Cerebellar nuclear complex (tissue), 1 donor: ENCODE results near the gene RASA3.
A peak's percentile ranks its signal among the peaks of the same experiment; 100 is the strongest.
"Not testable (repeated sequence)": the region's sequence is repeated elsewhere in the genome, so short reads cannot be mapped to it uniquely, and the experiment has no call there.

Source experiments
- DNase-seq, 2 experiments: peaks; one replicate each; lab custom pipeline; 2025; lab: John Stamatoyannopoulos, UW

RASA3 gene

DNA sequence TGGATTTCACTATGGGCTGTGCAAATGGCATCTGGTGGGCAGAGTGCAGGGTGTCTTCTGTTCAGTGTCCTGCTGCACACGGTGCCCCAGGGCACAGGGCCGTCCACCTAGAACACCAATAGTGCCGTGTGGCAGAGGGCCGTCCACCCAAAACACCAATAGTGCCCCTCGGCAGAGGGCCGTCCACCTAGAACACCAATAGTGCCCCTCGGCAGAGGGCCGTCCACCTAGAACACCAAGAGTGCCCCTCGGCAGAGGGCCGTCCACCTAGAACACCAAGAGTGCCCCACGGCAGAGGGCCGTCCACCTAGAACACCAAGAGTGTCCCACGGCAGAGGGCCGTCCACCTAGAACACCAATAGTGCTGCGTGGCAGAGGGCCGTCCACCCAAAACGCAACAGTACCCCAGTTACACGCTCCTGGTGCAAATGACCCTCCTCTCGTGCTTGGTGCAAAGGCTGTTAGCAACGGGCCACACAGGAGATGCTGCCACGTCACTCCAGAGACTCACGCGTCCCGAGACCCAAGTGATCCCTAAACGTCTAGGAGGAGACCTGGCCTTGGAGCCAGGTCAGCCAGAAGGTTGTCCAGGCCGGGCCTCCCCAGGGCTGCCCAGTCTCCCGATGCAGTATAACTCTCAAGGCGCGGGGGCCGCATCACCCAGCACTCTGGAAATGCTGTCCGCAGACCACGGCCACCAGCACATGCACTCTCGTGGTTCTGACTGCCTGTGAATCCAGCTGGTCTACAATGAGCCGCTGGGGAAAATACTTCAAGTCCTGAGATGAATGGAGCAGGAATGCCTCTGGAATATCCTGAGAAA lies 51.5 kb downstream of the RASA3 start:
- no peak for DNase-seq

DNA sequence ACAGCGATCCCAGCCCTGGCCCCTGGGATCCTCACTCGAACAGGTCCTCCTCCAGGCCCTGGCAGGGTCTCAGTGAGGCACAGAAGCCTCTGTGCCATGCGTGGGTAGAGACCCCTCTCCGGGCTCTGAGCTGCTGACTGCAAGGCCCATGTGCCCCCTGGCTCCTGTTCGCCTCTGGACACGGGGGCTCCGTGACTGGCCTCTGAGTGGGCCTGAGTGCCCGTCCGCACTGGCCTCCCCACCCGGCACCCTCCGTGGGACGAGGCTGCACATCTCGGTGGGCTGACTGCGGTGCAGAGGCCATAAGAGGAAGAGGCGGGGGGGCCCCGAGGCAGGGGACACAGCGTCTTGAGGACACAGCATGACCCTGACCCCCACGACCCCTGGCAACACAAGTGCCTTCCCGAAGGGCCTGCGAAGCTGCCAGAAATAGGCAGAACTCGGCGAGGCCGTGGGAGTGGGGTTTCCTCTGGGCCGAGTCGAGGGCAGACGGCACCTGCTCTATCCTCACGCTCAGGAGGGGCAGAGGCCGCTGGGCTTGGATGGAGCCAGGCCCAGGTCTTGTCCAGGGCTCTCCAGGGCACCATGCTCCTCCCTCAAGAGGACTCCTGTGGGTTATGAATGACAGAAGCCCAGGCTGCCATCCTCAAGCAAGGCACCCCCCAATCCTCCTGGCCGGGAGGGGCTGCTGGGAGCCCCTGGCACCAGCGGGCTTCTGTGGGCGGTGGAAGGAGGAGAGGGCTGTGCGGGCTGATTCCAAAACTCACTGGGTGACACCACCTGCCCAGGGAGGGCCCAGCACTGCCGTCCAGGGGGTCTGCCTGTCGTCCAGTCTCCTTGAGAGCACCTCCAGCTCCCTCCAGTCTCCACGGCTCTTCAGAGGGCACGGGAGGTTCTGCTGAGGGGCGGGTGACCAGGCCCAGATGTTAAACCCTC lies 52.6 kb downstream of the RASA3 start:
- no peak for DNase-seq

DNA sequence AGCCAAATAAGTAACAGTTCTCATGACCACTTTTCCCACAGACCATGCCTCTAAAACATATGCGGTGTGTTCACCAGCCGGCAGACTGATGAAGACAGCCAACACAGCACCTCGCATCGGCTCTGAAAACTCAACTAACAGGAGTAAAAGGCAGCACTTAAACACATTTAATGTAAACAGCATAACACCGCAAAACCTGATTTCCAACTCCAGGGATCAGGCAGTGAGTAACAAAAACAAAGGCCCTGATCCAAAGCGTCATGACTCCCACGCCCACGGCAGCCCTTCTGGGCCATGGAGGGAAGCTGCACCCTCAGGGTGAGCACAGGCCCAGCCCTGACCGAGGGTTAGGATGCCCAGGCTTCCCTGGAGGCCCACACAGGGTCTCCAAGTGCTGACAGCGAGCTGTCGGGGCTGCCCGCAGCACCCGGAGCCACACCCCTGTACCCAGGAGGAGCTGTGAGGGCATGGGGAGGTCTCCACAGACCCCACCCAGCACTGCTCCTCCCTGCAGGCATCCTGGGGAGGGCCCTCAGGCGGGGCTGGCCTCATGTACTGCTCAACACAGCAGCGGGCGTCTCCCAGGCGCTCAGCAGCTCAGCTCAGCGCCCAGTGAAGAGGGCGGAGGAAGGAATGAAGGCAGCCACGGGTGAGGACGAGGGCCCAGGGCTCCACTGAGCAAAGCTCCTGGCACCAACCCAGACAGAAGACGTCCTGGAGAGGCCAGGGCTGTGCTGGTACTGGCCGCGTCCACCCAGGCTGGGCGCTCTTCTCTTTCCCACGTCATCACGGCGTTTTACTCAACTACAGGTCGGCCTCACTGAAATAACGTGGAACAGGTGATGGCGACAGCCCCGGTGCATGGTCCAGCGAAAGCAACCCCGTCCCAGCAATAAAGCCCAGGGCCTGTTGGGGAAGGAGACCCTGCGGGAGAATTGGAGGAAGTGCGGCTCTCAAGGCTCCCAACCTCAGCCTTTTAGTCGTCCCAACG lies 53.7 kb downstream of the RASA3 start:
- DNase-seq = no peak

DNA sequence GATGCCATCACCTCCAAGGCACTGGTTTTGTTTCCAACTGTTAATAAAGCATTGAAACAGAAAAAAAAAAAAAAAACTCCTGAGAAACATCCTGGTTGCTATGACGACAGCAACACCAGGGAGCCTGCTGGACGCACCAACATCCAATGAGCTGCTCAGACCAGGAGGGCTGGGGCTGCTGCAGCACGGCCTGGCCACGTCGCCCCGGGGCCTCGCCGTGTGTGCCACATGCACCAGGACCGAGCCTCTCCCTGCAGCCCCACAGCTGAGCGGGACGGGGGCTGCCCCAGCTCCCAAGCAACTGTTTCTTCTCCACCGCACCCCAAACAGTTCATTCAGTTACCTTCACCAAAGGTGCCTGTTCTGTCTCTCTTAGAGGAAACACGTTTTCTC lies 54.5 kb downstream of the RASA3 start:
- peak in 1 of 2 experiments; percentile 17 for DNase-seq

DNA sequence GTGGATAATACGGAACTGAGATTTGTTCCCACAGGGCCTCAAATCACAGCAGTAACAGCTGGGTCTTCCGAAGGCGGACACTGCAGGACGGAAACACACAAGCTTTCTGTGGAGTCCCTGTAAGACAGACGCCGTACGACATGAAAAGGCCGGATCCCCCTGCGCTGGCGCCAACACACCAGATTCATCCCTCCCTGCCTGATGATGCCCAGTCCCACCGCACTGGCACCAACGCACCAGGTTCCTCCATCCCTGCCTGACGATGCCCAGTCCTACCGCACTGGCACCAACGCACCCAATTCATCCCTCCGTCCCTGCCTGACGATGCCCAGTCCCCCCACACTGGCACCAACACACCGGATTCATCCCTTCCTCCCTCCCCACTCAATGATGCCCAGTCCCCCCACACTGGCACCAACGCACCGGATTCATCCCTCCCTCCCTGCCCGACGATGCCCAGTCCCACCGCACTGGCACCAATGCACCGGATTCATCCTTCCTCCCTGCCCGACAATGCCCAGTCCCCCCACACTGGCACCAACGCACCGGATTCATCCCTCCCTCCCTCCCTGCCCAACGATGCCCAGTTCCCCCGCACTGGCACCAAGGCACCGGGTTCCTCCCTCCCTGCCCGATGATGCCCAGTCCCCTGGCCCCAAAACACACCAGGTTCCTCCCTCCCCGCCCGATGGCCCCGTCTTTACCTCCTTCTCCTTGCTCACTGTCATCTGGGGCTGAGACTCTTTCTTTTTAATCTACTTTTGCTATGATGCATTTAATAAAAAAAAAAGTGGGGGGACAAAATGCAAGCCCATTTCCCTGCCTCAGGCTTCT lies 55.1 kb downstream of the RASA3 start:
- DNase-seq = no peak

DNA sequence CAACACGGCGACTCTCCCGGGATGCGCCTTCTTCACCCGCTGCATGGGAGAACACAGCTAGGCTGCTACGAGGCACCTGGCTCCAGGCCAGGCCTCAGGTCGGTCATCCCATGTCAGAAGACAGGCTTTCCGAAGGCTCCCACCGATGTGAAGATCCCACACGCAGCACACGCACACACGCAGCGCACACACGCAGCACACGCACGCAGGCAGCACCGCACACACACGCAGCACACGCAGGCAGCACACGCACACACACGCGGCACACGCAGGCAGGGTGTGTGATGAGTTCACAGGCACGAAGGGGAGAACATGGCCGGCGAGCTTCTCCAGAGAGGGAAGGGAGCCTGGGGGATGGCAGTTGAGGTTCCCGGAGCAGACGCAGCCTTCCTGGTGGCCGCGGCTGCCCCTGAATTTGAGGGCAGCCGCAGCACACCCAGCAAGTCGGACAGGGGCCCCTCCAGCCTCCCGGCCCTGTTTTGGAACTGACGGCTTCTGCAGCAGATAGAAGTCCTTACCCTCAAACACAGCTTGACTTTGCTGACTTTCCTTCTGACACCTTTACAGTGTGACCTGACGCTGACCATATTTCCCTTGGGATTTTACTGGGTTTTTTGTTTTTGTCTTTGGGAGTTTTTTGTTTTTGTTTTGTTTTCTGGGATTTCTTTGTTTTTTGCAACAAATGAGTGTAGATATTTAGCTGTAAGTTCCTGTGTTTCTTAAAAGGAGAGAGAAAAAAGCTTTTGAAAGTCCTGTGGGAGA lies 55.9 kb downstream of the RASA3 start:
- DNase-seq = no peak

DNA sequence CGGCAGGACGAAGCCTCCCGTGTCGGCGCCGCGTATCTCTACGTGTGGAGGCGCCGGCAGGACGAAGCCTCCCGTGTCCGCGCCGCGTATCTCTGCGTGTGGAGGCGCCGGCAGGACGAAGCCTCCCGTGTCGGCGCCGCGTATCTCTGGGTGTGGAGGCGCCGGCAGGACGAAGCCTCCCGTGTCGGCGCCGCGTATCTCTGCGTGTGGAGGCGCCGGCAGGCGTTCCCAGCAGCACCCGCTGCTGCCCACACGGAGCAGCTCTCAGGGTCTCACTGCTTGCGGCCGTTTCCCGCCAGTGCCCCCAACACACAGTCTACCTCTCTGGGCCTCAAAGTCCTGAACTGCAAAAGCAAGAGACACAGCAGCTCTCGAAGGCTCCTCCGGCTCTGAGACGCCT lies 56.6 kb downstream of the RASA3 start:
- DNase-seq = not testable (repeated sequence)

DNA sequence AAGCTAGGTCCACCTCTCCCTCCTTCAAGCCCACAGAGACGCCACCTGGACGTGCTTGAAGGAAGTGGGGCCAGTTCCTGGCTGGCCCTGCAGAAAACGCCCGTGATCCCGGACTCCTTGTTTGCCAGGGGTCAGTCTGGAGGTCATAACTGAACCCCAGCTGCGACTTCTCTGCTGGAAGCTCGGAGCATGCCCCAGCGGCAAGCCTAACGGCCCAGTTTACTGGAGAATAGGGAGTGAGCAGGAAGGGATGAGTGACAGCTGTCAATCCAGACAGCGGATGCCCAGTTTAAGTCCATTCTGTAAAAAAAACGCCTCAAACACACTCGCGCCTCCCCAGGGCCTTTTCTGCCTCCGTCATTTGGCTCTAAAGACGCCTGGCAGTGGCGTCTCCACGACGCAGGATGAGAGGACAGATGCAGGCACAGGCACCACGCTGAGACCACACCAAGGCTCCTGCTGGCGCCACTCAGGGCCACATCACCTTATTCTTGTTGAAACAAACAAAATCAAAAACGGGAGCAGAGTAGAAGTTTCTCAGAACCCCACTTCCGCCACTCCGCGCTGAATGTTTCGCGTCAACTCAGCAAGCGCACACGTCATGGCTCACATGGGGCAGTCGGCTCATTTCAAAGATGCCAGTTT lies 57.6 kb downstream of the RASA3 start:
- no peak for DNase-seq

DNA sequence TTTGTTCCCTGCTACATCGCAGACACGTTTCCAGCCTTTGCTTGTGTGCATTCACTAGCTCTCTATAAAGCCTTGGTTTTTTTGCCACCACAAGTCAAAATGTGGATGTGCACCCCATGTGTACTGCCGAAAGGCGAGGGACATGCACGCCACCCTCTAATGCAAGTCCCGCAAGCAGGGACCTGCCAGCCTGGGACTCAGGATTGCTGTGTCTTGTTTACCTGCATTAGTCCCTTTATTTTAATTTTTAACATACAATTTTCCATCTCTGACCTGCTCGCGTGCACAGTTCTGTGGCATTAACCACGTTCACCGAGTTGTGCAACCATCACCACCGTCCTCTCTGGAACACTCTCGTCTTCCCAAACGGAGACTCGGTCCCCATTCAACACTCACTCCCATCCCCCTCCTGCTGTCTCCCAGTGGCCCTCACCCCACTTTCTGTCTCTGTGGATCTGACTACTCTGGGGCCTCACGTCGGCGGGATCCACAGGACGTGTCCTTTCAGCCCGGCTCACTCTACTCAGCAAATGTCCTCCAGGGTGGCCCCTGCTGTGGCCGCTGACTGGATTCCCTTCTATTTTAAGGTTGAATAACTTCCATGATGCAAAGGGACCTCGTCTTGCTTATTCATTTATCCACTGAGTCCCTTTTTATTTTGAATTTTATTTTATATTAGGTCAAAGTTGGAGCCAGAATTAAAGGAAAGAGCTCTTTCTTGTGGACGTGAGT lies 58.4 kb downstream of the RASA3 start:
- no peak for DNase-seq

DNA sequence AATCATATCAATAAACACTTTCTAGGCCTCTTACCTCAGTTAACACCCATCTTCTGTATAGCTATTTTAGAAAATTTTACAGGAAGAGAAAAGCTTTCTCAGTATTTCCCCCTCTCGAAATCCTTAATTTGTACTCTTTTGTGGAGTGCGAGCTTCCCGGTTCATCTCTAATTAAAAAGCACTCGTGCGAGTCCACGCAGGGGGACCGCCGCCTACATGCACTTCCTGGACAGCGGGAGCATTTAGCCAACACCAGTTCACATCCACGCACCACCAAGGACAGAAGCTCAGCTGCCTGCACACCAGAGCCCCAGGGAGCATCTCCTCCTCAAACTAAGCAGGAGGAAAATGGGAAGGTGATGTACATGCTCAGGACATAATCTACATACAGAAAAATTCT lies 60.0 kb downstream of the RASA3 start:
- DNase-seq = no peak

DNA sequence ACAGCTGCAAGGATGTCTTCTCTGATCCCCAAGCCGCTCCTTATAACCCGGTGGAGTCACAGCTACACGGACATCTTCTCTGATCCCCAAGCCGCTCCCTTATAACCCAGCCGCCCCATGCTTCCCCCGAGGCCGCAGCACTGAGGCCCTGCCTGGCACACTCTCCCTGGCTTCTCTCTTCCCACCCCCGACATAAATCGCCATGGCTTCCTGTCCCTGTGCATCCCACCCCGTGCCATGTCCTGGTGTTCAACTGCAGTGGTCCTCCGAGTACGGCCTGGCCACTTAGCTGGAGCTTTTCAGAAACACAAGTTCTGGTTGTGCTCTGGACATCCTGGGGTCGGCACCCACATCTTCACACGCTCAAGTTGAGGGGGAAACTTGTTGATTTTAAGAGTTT lies 60.4 kb downstream of the RASA3 start:
- no peak for DNase-seq

DNA sequence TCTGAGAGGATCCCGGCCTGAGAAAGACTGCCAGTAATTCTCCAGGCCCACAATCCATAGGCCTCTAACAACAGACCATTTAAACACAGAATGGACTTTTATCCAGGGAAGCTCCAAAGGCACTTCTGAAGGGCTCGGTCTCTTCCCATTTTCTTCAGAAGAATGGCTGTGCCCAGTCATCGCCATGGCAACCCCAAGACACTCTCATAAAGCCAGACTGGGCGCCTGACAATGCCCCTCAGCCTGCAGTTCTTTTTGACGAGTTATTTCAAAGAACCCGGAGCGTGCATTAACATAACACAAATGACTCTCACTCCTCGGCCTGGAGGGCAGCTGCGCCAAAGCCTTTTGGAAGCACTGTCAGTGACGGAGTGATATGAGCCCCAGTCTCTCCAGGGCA lies 61.0 kb downstream of the RASA3 start:
- no peak for DNase-seq

DNA sequence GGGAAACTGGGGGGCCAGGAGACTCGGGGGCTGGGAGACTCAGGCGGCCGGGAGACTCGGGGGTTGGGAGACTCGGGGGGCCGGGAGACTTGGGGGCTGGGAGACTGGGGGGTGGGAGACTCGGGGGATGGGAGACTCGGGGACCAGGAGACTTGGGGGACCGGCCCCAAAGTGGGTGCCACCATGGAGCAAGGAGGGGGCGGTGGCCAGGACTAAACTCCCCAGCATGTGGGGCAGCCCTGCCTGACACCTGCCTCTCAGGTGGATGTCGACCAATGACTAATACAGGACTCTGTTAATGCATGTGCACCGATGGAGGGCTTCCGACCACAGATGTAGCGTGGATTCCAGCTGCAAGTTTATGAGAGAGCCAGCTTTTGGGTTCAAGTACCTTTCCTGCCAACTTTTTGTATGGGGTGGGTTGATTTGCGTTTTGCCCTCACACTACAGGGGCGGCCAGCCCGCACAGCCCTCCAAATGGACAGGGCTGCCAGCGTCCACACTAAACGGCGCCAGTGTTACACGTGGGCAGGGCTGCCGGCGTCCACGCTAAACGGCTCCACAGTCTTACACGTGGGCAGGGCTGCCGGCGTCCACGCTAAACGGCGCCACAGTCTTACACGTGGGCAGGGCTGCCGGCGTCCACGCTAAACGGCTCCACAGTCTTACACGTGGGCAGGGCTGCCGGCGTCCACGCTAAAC lies 62.2 kb downstream of the RASA3 start:
- no peak for DNase-seq

DNA sequence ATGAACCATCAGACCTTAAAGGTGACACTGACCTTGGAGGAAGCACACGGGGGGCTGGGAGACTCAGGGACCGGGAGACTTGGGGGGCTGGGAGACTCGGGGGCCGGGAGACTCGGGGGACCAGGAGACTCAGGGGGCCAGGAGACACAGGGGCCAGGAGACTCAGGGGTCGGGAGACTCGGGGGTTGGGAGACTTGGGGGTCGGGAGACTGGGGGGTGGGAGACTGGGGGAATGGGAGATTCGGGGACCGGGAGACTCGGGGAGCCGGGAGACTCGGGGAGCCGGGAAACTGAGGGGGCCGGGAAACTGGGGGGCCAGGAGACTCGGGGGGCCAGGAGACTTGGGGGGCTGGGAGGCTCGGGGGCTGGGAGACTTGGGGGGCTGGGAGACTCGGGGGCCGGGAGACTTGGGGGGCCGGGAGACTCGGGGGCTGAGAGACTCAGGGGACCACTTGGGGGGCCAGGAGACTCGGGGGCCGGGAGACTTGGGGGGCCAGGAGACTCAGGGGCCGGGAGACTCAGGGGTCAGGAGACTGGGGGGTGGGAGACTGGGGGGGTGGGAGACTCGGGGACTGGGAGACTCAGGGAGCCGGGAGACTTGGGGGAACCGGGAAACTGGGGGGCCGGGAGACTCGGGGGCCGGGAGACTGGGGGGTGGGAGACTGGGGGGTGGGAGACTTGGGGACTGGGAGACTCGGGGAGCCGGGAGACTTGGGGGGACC lies 62.9 kb downstream of the RASA3 start:
- DNase-seq = no peak

DNA sequence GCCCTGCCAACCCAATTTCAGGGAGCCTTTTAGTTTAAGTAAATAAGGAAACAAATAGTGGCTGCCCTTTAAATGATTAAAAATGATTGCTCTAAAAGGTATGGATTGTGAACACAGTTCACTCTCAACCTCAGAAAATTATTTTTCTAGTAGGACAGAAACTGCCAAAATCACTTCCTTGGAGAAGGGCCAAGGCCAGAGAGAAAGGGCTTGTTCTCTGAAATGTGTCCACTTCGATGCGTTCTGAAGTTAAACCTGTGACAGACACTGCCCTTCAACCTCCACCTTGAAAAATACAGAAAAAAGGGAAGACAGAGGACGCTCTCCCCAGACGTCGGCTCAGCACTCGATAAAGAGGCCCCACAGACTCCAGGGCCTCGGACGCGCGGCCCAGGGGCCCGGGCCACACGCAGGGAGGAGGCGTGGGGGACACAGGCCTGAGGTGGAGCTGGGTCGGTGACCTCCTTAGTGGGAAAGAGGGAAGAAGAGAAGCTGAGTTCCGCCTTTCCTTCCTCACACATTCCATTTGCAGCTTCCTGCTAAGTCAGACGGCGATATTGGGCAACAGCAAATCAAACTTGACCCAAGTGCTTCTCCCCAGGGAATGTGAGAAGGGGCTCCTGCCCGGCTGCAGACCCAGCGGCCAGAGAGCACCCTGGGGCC lies 63.6 kb downstream of the RASA3 start:
- no peak for DNase-seq

DNA sequence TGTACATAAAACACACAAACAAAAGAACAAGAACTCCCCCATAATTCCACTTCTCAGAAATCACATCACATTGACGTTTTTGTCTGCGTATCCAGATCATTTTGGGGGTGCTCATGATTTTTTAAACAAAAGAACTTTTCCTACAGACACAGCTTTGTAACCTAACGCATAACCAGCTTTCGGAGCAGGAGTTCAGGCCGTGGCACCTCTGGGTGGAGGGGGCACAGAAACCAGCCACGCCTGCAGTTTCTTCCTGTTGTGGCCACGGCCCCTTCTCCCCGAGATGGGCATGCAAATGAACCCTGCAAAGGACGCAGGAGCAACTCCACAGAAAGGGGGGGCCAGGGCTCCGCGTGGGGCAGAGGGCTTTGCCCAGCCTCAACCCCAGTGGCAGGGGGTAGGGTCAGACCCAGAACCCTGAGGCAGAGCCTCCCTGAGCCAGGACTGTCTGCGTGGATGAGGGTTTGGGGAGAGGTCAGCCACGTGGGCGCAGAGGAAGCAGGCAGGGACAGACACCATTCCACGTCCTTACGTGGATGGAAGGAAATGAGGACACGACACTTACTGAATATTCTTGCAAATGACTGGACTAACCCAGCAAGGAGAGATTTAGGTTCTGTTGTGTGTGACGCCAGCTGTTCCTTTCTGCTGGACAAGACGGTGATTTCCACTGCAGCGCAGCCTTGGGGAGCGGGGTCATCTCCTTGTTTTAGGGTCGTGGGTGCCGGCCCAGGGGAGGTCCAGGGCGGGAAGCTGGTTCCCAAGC lies 64.4 kb downstream of the RASA3 start:
- no peak for DNase-seq
